ENCODE data around the gene CLEC18B.
"Not testable (repeated sequence)": the region's sequence is repeated elsewhere in the genome, so short reads cannot be mapped to it uniquely, and the experiment has no call there.

CLEC18B gene

GRCh38 chr16:74420612-74421481 lies at the start of gene CLEC18B:
Gene CLEC18B (minus strand): TSS chr16:74421478. CDS start chr16:74421270, 208 bp downstream.
- H3K4me3 ChIP-seq (replicated peaks; ENCODE audit: low read depth, low read length); DNase-seq (ENCODE audit: extremely low read depth, low read depth): not testable (repeated sequence)

DNA sequence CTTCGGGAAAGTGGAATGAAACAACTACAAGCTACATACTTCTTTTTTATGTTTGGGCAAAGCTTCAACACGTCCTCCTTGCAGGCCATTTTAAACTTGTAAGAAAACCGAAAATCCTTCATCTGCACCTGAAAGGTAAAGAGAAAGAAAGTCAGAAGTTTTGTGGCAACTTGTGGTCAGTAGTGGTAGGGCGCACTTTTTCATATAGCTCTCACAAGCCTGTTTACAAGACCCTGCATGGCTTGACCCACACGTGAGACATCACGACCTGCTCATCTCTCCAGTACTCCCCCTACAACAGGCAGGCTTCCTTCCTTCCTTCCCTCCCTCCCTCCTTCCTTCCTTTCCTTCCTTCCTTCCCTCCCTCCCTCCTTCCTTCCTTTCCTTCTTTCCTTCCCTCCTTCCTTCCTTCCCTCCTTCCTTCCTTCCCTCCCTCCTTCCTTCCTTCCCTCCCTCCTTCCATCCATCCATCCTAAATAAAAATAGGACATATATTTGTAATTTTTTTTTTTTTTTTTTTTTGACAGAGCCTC lies 48.7 kb upstream of the CLEC18B start:
- TF ChIP-seq CTCF (IDR thresholded peaks at IDR 0.05; ENCODE audit: low read depth, low read length, missing control alignments), result no peak
- H3K4me3 ChIP-seq (replicated peaks; ENCODE audit: low read depth, low read length), result no peak overlapping the region
- DNase-seq (ENCODE audit: extremely low read depth, low read depth), result no peak

DNA sequence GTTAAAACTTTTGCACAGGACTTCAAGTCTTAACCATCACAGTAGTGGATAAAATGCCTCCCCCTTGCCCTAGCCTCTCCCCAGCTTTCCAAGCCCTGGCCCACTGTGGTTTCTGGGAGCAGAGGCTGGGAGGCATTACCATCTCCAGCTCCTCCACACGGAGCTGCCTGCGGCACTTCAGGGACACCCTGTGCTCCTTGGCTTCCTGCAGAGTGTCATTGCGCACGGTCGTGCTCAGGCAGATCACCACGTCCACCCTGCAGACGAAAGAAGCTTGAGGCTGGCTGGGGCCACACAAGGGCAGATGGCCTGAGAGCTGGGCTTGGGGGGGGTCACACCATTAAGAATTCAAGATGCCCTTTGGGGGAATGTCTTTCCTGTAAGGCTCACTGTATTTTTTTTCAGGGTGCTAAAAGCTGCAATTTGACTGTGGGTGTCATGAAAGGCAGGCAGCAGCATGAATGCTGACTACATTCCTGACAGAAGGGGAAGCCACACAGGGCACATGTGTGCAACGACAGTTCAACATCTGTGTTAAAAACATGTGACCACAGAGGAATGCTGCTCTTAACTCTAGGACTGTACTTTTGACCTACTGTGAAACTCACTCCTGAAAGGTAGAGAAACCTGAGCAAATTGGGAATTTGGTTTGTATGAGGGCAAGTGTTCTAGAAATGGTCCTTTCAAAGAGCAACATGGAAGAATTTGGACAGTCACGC lies 47.7 kb upstream of the CLEC18B start:
- no peak overlapping the region for H3K4me3 ChIP-seq (replicated peaks; ENCODE audit: low read depth, low read length)
- peak; percentile 18 for TF ChIP-seq CTCF (IDR thresholded peaks at IDR 0.05; ENCODE audit: low read depth, low read length, missing control alignments)
- DNase-seq (ENCODE audit: extremely low read depth, low read depth), result no peak

GRCh38 chr16:74466872-74467271 lies 45.6 kb upstream of the CLEC18B start:
- no peak overlapping the region for H3K4me3 ChIP-seq (replicated peaks; ENCODE audit: low read depth, low read length)
- TF ChIP-seq CTCF (IDR thresholded peaks at IDR 0.05; ENCODE audit: low read depth, low read length, missing control alignments), result no peak
- DNase-seq (ENCODE audit: extremely low read depth, low read depth), result no peak

DNA sequence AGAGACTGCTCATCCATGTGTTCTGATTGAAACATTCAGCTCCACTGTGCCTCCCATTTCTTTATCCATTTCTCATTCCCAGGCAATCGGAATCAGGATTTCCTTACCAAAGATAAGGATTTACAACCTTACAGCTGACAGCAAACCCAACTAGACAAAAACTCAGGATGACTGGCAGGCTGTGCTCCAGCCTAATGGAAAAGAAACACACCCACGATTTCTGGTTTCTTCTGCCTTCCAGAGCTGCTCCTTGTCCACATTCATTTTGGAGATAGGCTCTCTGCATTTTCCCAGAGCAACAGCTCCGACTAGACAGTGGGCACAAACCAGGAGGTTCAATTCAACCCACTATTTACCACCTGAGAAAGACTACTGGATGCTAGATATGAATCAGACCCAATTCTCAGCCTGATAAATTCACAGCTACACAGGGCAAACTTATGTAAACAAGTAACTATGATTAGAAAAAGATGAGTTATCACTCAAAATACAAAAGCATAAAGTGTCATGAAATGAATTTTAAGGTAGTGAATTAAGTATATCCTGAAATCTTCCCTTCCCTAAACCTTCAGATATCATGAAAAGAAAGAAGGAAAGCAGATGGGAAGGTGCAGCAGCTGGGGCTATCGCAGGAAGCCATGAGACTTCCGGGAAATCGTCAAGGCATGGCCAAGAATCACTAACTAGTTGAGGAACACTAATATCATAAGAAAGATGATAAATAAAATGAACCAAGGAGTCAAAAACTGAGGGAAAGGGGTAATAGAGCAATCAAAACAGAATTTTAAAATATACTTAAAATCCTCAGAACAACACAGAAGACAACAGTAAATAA lies 44.8 kb upstream of the CLEC18B start:
- no peak for DNase-seq (ENCODE audit: extremely low read depth, low read depth)
- no peak overlapping the region for H3K4me3 ChIP-seq (replicated peaks; ENCODE audit: low read depth, low read length)
- TF ChIP-seq CTCF (IDR thresholded peaks at IDR 0.05; ENCODE audit: low read depth, low read length, missing control alignments), result no peak

DNA sequence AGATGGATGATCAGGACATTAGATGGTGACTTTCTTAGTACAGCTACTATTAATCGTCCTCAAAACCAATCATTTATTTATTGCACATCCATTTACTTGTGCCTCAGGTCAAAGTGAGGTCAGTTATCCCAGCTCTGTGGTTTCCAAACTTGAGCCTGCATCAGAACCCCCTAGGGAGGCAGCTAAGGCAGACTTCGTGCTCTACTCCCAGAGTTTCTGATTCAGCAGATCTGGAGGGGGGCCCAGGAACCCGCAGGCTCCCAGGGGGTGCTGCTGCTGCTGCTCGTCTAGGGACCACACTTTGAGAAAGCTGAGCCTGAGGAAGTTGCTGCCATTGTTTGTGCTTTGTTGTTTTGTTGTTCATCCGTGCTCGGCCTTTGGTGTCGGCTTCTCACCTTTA lies 44.0 kb upstream of the CLEC18B start:
- DNase-seq (ENCODE audit: extremely low read depth, low read depth), result no peak
- no peak overlapping the region for H3K4me3 ChIP-seq (replicated peaks; ENCODE audit: low read depth, low read length)
- TF ChIP-seq CTCF (IDR thresholded peaks at IDR 0.05; ENCODE audit: low read depth, low read length, missing control alignments), result no peak
